NCI-H2227 (cell line): Measurements from ENCODE around the gene E2F1.

Experiments
- DNase-seq: peaks from one replicate; lab custom pipeline; 2025; ENCODE audit not compliant: unreplicated experiment; lab: John Stamatoyannopoulos, UW

Gene E2F1

DNA sequence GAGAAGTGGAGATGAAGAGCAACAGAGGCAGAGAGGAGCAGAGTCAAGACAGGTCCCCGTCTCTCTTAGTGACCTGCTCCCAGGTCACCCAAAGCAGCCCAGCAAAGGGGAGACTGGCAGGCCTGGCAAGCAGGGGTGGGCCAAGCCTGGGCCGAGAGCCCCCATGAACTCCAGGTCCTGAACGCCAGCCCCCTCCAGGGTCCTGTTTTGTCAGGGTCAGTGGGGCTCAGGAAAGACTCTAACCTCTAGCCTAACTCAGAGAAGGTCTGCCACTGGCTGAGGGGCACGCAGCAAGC lies 13.1 kb downstream of the E2F1 start:
- no peak for DNase-seq

- DNase-seq = peak; percentile 27
Observed at GRCh38 chr20:33672426-33673113, 13.6 kb downstream of the E2F1 start.

- no peak for DNase-seq
Observed at GRCh38 chr20:33671573-33672288, 14.5 kb downstream of the E2F1 start.

GRCh38 chr20:33670715-33671499 lies 15.3 kb downstream of the E2F1 start:
- DNase-seq = no peak

- no peak for DNase-seq
Observed at GRCh38 chr20:33669873-33670640, 16.1 kb downstream of the E2F1 start.

- no peak for DNase-seq
Observed at GRCh38 chr20:33669224-33669623, 17.0 kb downstream of the E2F1 start.

DNA sequence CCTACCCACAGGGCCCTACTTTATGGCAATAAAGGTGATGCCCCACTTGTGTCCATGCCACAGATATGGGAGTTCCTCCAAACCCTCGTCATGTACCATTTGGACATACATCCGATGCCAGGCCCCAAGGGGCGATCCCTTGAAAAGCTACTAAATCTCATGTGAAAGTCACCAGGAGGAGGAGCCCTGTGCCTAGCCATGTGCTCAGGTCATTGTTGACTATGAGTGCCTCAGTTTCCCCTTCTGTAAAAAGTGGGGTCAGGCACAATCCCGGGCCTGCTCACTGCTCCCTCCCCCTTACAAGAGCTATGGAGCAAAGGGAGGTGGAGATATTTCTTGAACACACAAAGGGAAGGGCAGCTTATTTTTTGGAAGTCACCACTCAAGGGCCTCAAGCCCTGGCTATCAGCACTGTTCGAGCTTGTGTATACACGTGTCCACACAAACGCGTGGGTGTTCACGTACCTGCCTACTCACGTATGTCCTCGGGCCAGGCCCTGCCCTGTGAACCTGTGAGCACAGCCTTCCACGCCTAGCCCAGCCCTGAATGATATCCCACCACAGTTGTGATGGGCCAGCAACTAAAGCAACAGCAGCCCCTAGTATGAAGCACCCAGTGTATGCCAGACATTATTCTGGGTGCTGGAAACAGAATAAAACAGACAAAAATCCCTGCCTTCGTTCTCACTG lies 17.6 kb downstream of the E2F1 start:
- DNase-seq = no peak

DNA sequence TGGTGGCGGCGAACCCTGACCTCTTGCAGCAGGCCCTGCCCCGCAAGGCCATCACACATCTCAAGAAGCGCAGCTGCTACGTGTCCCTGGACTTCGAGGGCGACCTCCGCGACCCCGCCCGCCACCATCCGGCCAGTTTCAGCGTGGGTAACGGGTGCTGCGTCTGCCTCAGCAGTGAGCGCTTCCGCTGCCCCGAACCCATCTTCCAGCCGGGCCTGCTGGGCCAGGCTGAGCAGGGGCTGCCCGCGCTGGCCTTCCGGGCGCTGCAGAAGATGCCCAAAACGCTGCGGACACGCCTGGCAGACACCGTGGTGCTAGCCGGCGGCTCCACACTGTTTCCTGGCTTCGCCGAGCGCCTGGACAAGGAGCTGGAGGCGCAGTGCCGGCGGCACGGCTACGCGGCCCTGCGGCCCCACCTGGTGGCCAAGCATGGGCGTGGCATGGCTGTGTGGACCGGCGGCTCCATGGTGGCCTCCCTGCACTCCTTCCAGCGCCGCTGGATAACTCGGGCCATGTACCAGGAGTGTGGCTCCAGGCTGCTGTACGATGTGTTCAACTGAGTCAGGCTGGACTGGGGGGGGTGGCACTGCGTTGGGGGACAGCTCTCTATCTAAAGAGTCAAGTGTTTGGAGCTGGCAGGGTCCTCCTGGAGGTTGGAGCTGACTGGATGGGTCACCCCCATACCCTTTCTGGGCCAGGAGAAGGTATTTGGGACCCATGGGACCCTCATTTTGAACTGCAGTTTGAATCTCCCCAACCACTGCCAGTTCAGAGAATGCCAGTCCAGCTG lies 18.3 kb downstream of the E2F1 start:
- no peak for DNase-seq

- no peak for DNase-seq
Observed at GRCh38 chr20:33667245-33667675, 18.9 kb downstream of the E2F1 start.

DNA sequence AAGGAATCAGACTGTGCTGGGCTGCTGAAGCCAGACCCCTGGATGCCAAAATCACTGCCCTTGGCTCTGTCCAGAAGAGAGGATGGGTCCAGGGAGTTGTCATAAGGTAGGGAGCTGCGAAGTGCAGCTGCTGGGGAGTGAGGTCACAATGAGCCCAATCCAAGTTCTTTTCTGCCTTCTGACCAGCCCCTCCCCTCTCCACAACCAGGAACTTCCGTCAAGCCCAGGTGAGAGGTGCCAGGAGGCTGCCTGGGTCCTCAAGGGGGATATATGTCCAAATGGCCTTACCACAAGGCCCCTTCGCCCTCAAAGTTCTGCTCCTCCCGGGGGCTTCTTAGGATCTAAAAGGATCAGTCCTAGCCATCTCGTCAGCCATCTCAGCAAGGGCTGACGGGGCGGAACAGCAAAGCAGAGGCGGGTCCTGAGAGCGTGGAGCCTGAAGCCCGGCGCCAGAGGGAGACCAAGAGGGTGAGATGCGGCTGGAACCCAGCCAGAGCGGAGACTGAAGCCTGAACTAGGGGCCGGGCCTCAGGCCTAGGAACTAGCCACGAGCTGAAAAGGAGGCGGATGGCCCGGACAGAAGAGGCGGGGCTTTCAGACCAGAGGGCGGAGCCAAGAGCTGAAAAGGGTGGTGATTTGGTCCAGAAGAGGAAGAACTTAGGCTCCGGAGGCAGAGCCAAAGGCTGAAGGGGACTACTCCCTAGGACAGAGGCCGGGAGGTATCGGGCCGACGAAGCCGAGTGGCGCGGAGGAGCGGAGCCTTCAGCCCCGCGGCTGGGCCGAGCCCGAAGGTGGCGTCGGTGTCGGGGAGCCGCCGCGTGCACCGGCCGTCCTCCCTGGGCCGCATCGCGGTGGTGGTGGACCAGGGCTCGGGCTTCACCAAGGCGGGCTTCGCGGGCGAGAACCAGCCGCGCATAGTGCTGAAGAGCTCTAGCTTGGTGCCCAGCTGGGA lies 19.6 kb downstream of the E2F1 start, which contains the start of gene ACTL10:
ACTL10 (plus strand) TSS at position 651 of the 952 bp plus-strand sequence. CDS start 555 bp downstream, outside the sequence.
- peak; percentile 31 for DNase-seq

- DNase-seq = no peak
Observed at GRCh38 chr20:33664762-33665144, 21.4 kb downstream of the E2F1 start.

- peak; percentile 49 for DNase-seq
Observed at GRCh38 chr20:33664085-33664761, 22.0 kb downstream of the E2F1 start.

DNA sequence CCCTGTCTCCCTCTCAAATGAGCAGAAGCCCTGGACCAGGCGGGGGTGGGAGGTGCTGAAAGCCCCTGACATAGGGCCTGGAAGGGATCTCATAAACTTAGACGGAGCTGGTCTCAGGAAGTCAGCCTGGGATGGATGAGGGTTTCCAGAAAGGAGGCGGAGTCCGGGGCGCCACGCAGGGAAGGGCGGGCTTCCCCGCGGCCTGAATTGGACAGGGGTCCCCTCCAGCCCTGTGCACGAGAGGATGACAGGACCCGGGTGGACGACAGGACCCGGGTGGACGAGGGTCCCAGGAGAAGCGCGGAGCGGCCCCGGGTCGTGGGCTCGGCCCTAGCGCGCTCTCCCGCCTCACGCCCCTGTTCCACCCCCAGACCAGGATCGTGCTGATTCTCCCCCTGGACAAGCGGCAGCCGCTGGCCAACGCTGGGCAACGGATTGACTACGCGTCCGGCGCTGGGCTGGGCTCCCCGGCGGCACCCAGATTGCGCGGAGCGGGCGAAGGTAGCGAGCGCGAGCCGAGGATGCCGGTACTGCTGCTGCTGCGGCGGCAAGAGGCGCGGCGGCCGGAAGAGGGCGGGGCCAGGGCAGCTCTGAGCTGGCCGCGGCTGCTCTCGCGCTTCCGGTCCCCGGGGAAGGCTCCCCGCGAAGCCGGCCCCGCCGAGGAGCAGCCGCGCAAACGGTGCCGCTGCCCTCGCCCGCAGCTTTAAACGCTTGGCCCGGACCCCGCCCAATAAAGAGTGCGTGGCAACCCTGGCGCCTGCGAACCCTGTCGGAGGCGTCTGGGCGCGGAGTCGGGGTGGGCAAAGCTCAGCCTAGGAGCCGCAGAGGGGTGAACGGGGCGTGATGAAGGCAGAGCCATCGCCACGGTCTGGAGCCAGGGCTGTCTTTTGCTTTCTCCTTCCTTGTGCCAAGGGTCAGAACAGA lies 22.8 kb downstream of the E2F1 start:
- peak; percentile 88 for DNase-seq

- no peak for DNase-seq
Observed at GRCh38 chr20:33662172-33662571, 24.0 kb downstream of the E2F1 start, which contains the start of gene C20orf144. Gene C20orf144, plus strand, starts transcription at chr20:33662327. Its CDS starts 19 bp downstream, at chr20:33662346.

- no peak for DNase-seq
Observed at GRCh38 chr20:33660685-33661058, 25.5 kb downstream of the E2F1 start.

DNA sequence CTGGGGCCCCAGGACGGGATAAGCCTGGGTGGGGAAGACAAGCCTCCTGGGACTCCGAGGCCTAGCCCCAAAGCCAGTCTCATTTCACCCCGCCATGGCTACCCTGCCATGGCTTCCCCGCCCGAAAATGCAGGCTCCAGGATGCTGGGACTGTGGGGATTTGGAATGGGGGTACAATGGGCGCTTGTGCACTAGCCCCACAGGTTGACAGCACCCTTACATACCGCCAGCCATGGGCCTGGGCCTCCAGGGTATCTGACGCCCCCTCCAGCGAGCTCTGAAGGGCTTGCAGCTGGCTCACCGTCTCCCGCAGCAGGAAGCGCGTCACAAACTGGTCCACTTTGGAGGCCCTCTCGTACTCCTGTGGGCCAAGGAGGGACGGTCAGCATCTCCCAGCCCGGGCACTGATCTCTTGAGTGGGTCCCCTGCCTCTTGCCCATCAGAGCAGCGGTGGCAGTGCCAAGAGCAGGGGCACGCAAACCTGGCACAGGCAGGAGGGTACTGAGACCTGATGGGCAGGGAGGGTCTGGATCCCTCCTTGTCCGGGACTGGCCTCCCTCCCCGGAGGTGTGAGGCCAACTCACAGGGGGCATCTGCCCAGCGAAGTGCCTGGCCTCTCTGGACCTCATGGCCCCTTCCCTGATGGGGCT lies 26.0 kb downstream of the E2F1 start:
- no peak for DNase-seq
